SK-N-SH (cell line): ENCODE data around the gene FAM234A. TPM values are rescaled to one million over a fixed set of nuclear protein-coding genes. Genes with fewer than 3 reads are reported as not detected.

Experiments used
- CTCF ChIA-PET: fragments of 300-600, 350-600 bp; formaldehyde crosslinking; extraction: SDS; loops from one replicate; lab custom pipeline; 2021; lab: Yijun Ruan, JAX
- POLR2A ChIA-PET: fragments of 350-600 bp; sonication (Branson Sonifier 250); formaldehyde crosslinking; extraction: SDS; loops from one replicate; lab custom pipeline; 2020; ENCODE audit warnings: antibody characterized with exemption, inconsistent platforms; lab: Yijun Ruan, JAX
- DNase-seq: peaks from one replicate; pipeline ENCODE4 v3.0.0; 2012
- H2AFZ ChIP-seq: fragments of 200-600 bp; sonication (generic); 2 replicates; pipeline ENCODE4 v1.8.1; 2016; ENCODE audit warnings: antibody characterized with exemption, mild to moderate bottlenecking, low read depth
- H3F3A ChIP-seq: fragments of 200-600 bp; sonication (generic); replicated peaks from 2 replicates; pipeline ENCODE3; 2016; ENCODE audit warnings: antibody characterized with exemption, mild to moderate bottlenecking; ENCODE audit not compliant: insufficient read depth
- H3K27ac ChIP-seq, 2 experiments: fragments of 200-500 bp in 1 of 2; fragments of 200-600 bp in 1 of 2; sonication (Bioruptor generic) in 1 of 2; sonication (generic), shearing (Covaris generic) in 1 of 2; 2 replicates each; pipeline versions ENCODE4 v1.5.1 to v1.6.1; 2014 to 2016; ENCODE audit warnings: low read depth in 2 of 2, inconsistent platforms in 1 of 2, low read length in 1 of 2, mild to moderate bottlenecking in 1 of 2, mixed read lengths in 1 of 2
- H3K27me3 ChIP-seq: fragments of 200-600 bp; sonication (generic), shearing (Covaris generic); 2 replicates; pipeline ENCODE4 v1.6.1; 2016; ENCODE audit warnings: mixed run types; ENCODE audit not compliant: insufficient read depth
- H3K36me3 ChIP-seq, 2 experiments: fragments of 200-500 bp in 1 of 2; fragments of 200-600 bp in 1 of 2; sonication (Bioruptor generic) in 1 of 2; sonication (generic) in 1 of 2; replicated peaks in 1 of 2; 2 replicates each; pipeline versions ENCODE3 to v1.5.1; 2014 to 2016; ENCODE audit warnings: low read length in 1 of 2, mild to moderate bottlenecking in 1 of 2; ENCODE audit not compliant: insufficient read depth in 2 of 2, control insufficient read depth in 1 of 2
- H3K4me1 ChIP-seq, 2 experiments: fragments of 200-500 bp in 1 of 2; fragments of 200-600 bp in 1 of 2; sonication (Bioruptor generic) in 1 of 2; sonication (generic), shearing (Covaris generic) in 1 of 2; 2 replicates each; pipeline versions ENCODE4 v1.5.1 to v1.6.1; 2014 to 2016; ENCODE audit warnings: low read depth in 1 of 2, low read length in 1 of 2, mixed run types in 1 of 2; ENCODE audit not compliant: insufficient read depth in 2 of 2, control insufficient read depth in 1 of 2
- H3K4me2 ChIP-seq: fragments of 200-600 bp; sonication (generic), shearing (Covaris generic); 2 replicates; pipeline ENCODE4 v1.6.1; 2017; ENCODE audit warnings: mixed run types
- H3K4me3 ChIP-seq, 2 experiments: fragments of 200-500 bp in 1 of 2; fragments of 200-600 bp in 1 of 2; sonication (Bioruptor generic) in 1 of 2; sonication (generic), shearing (Covaris generic) in 1 of 2; 2 replicates each; pipeline versions ENCODE4 v1.5.1 to v1.8.1; 2014 to 2016; ENCODE audit warnings: low read depth in 2 of 2, inconsistent platforms in 1 of 2, low read length in 1 of 2, mild to moderate bottlenecking in 1 of 2, mixed read lengths in 1 of 2, moderate library complexity in 1 of 2
- H3K79me2 ChIP-seq: fragments of 200-600 bp; sonication (generic); 2 replicates; pipeline ENCODE4 v1.8.1; 2017; ENCODE audit warnings: mild to moderate bottlenecking; ENCODE audit not compliant: insufficient read depth
- H3K9ac ChIP-seq: fragments of 200-600 bp; sonication (generic); 2 replicates; pipeline ENCODE4 v1.6.1; 2017; ENCODE audit warnings: mixed run types
- H3K9me2 ChIP-seq: fragments of 200-600 bp; sonication (generic); 2 replicates; pipeline ENCODE4 v1.6.1; 2017; ENCODE audit warnings: mixed run types
- H3K9me3 ChIP-seq: fragments of 200-600 bp; sonication (generic); 2 replicates; pipeline ENCODE4 v1.6.1; 2017; ENCODE audit warnings: mixed run types, mild to moderate bottlenecking, moderate library complexity
- H4K20me1 ChIP-seq: fragments of 200-600 bp; sonication (generic); 2 replicates; pipeline ENCODE4 v1.6.1; 2017; ENCODE audit warnings: mild to moderate bottlenecking, mixed run types; ENCODE audit not compliant: insufficient read depth
- CHD2 ChIP-seq: fragments of 150-350 bp; IDR thresholded peaks from 2 replicates; pipeline ENCODE4 v1.6.1; 2018; ENCODE audit warnings: low read length; ENCODE audit not compliant: partially characterized antibody
- EZH2phosphoT487 ChIP-seq: fragments of 200-600 bp; sonication (generic); IDR thresholded peaks from 2 replicates; pipeline ENCODE4 v1.6.1; 2017; ENCODE audit warnings: low read depth, mixed run types, mild to moderate bottlenecking, antibody characterized with exemption, moderate library complexity, borderline replicate concordance
- FOXJ3 ChIP-seq: sonication (generic); formaldehyde crosslinking; IDR thresholded peaks from 2 replicates; pipeline ENCODE4 v1.5.1; 2020; ENCODE audit warnings: mild to moderate bottlenecking, missing genetic modification reagents
- FOXM1 ChIP-seq: IDR thresholded peaks from 2 replicates; pipeline ENCODE4 v1.4.0; 2012; ENCODE audit warnings: low read depth, mild to moderate bottlenecking
- GABPA ChIP-seq: IDR thresholded peaks from 2 replicates; pipeline ENCODE4 v1.4.0; 2012; ENCODE audit warnings: low read depth, mild to moderate bottlenecking
- MEF2A ChIP-seq: IDR thresholded peaks from 2 replicates; pipeline ENCODE4 v1.4.0; 2012; ENCODE audit warnings: low read depth, borderline replicate concordance
- MXI1 ChIP-seq: IDR thresholded peaks from 2 replicates; pipeline ENCODE4 v1.6.1; 2012; ENCODE audit warnings: mild to moderate bottlenecking, low read depth, low read length, improper control_type of control experiment
- NFIC ChIP-seq: IDR thresholded peaks from 2 replicates; pipeline ENCODE4 v1.4.0; 2012; ENCODE audit warnings: borderline replicate concordance
- POLR2AphosphoS5 ChIP-seq: IDR thresholded peaks from 2 replicates; pipeline ENCODE4 v1.6.1; 2012; ENCODE audit warnings: low read depth, low read length
- RAD21 ChIP-seq: IDR thresholded peaks from 2 replicates; pipeline ENCODE4 v1.6.1; 2012; ENCODE audit warnings: mild to moderate bottlenecking, low read length
- RCOR1 ChIP-seq: fragments of 150-350 bp; IDR thresholded peaks from 2 replicates; pipeline ENCODE4 v1.6.1; 2017; ENCODE audit warnings: antibody characterized with exemption, low read length
- RFX5 ChIP-seq: IDR thresholded peaks from 2 replicates; pipeline ENCODE4 v1.6.1; 2012; ENCODE audit warnings: mild to moderate bottlenecking, improper control_type of control experiment, low read length
- RXRA ChIP-seq: IDR thresholded peaks from 2 replicates; pipeline ENCODE4 v1.4.0; 2012; ENCODE audit warnings: low read depth, mild to moderate bottlenecking, borderline replicate concordance
- SIN3A ChIP-seq: IDR thresholded peaks from 2 replicates; pipeline ENCODE4 v1.6.1; 2012; ENCODE audit warnings: low read depth, mild to moderate bottlenecking, low read length, moderate library complexity, borderline replicate concordance
- SMC3 ChIP-seq: IDR thresholded peaks from 2 replicates; pipeline ENCODE4 v1.6.1; 2012; ENCODE audit warnings: low read depth, low read length, improper control_type of control experiment
- TAF1 ChIP-seq: IDR thresholded peaks from 2 replicates; pipeline ENCODE4 v1.6.1; 2012; ENCODE audit warnings: low read depth, mild to moderate bottlenecking, low read length, moderate library complexity, borderline replicate concordance
- TEAD4 ChIP-seq: IDR thresholded peaks from 2 replicates; pipeline ENCODE4 v1.4.0; 2012; ENCODE audit warnings: mild to moderate bottlenecking, borderline replicate concordance; ENCODE audit not compliant: insufficient read depth
- USF2 ChIP-seq: fragments of 150-350 bp; IDR thresholded peaks from 2 replicates; pipeline ENCODE4 v1.6.1; 2017; ENCODE audit warnings: antibody characterized with exemption, low read length, low read depth, borderline replicate concordance
- YY1 ChIP-seq: IDR thresholded peaks from 2 replicates; pipeline ENCODE4 v1.4.0; 2012; ENCODE audit warnings: low read depth, mild to moderate bottlenecking
- ZBTB33 ChIP-seq: IDR thresholded peaks from 2 replicates; pipeline ENCODE4 v1.4.0; 2012; ENCODE audit warnings: low read depth, borderline replicate concordance
- WGBS: methylation state at CpG from one replicate; pipeline ENCODE4 v1.1.6; 2017; ENCODE audit warnings: low lambda C conversion rate; 5-methylcytosine and 5-hydroxymethylcytosine counted together
- polyA plus RNA-seq, 3 experiments: library from polyadenylated mRNA; depleted of rRNA; stranded (reverse); fragments of >200 nt; gene quantifications; 2 replicates each; pipeline ENCODE4 v1.2.3, GENCODE V29; 2012
- TF ChIP-seq, protein P1 (sequence below): IDR thresholded peaks from 2 replicates; pipeline ENCODE4 v1.6.1; 2012; ENCODE audit warnings: mild to moderate bottlenecking, low read depth, low read length, moderate library complexity

The FAM234A gene
- polyA plus RNA-seq, 1 of the 3 experiments (the other 2 are of a cell fraction), result 126 TPM

- TF ChIP-seq YY1 (no peak), CHD2 (no peak), NFIC (no peak), POLR2AphosphoS5 (no peak)
Measured at GRCh38 chr16:261031-261691, 26.5 kb downstream of the FAM234A start (continued).

DNA sequence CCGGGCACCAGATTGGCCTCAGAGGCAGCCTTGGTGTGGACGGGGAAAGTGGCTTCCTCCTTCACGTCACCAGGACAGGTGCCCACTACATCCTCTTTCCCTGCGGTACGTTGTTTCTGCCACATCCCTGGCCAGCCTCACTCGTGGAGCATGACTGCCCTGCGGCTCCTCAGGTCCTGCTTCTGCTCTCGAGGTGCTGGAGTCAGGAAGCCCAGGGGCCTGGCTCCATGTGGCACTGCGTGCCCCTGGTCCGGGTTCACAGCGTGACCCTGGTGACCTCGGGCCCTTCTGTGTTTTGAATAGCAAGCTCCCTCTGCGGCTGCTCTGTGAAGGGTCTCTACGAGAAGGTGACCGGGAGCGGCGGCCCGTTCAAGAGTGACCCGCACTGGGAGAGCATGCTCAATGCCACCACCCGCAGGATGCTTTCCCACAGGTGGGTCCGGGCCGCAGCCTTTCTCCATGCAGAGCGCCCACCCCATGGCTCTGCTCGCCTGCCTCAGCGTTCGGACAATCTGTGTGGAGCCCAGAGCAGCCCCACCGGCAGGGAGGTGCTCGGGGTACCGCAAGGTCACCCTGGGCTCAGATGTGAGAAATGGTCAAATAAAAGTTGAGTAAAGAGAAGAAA is 27.6 kb downstream of the FAM234A start:
- Histone ChIP-seq H3K4me2 (no peak overlapping the region), H3K36me3 (peaks cover under 1 to 51% of the 10 kb centered on the region in 2 experiments), H2AFZ (no peak overlapping the region), H4K20me1 (no peaks in the 10 kb centered on the region), H3K9me2 (no peaks in the 10 kb centered on the region), H3K27me3 (no peaks in the 10 kb centered on the region), H3K79me2 (no peaks in the 10 kb centered on the region), H3K4me1 (no peaks in the 10 kb centered on the region; a peak in 1 of 4 replicates), H3F3A (no peaks in the 10 kb centered on the region), H3K27ac (no peak overlapping the region), H3K9ac (no peak overlapping the region), H3K9me3 (no peaks in the 10 kb centered on the region), H3K4me3 (no peak overlapping the region)
- 96% methylated on average over 23 of the region's 29 CpGs for WGBS
- DNase-seq, result peak; percentile 6
- POLR2A ChIA-PET, result no interaction called here
- no peak for TF ChIP-seq USF2
- no peak for TF ChIP-seq FOXM1
- no peak for TF ChIP-seq RAD21
- no peak for TF ChIP-seq NFIC
- TF ChIP-seq MEF2A, result no peak
- TF ChIP-seq RXRA, result no peak
- no peak for TF ChIP-seq ZBTB33
- no peak for TF ChIP-seq EZH2phosphoT487
- no peak for TF ChIP-seq MXI1
- TF ChIP-seq POLR2AphosphoS5, result no peak
- no peak for TF ChIP-seq GABPA
- TF ChIP-seq, protein P1, sequence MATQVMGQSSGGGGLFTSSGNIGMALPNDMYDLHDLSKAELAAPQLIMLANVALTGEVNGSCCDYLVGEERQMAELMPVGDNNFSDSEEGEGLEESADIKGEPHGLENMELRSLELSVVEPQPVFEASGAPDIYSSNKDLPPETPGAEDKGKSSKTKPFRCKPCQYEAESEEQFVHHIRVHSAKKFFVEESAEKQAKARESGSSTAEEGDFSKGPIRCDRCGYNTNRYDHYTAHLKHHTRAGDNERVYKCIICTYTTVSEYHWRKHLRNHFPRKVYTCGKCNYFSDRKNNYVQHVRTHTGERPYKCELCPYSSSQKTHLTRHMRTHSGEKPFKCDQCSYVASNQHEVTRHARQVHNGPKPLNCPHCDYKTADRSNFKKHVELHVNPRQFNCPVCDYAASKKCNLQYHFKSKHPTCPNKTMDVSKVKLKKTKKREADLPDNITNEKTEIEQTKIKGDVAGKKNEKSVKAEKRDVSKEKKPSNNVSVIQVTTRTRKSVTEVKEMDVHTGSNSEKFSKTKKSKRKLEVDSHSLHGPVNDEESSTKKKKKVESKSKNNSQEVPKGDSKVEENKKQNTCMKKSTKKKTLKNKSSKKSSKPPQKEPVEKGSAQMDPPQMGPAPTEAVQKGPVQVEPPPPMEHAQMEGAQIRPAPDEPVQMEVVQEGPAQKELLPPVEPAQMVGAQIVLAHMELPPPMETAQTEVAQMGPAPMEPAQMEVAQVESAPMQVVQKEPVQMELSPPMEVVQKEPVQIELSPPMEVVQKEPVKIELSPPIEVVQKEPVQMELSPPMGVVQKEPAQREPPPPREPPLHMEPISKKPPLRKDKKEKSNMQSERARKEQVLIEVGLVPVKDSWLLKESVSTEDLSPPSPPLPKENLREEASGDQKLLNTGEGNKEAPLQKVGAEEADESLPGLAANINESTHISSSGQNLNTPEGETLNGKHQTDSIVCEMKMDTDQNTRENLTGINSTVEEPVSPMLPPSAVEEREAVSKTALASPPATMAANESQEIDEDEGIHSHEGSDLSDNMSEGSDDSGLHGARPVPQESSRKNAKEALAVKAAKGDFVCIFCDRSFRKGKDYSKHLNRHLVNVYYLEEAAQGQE, result no peak
- no peak for TF ChIP-seq TAF1
- no peak for TF ChIP-seq SIN3A
- TF ChIP-seq FOXJ3 (CRISPR knock-in tag), result no peak
- no peak for TF ChIP-seq TEAD4
- no peak for TF ChIP-seq SMC3
- TF ChIP-seq RCOR1, result no peak
- no peak for TF ChIP-seq CHD2
- no peak for TF ChIP-seq RFX5
- CTCF ChIA-PET, result no interaction called here
